ENCODE data around the gene ARHGEF17.

DNA sequence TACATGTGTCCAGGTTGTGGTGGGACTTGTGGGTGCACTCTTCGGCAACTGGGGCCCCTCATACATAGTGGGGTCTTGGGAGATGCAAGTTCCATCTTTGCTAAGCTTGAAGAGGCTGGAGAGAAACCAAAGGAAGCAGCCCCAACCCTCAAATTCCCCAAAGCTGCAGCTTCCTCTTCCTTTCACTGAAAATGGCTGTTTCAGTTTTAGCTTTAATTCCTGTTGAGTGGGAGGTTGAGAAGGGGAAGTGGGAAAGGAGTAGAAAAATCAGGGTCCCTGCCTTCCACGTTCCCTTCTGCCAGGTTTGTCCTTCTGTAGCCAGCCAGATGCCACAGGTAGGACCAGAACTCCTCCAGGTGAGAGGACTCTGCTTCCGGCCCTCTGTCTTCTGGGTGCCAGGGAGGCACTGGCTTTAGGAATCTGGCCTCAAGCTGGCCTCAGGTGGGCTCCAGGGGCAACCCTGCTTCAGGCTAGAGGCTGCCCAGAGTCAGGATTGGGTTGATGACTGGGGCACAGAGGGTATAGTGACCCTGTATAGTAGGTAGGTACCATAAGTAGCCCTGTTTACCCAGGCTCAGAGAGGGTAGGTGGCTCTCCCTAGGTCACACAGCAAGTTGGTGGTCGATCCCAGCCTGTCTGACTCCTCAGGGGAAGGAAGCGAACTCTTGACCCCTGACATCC lies 19.7 kb upstream of the ARHGEF17 start:
- TF ChIP-seq EZH2phosphoT487 (IDR thresholded peaks at IDR 0.05; ENCODE audit: insufficient read depth, low read depth) (no peak), EZH2 (IDR thresholded peaks at IDR 0.05; ENCODE audit: insufficient read depth, poor library complexity, severe bottlenecking) (no peak)

Measured in GM23248 (cell line).